H1 (cell line): ENCODE data around the gene SLC16A11. TPM values are rescaled to one million over a fixed set of nuclear protein-coding genes. Genes with fewer than 3 reads are reported as not detected.

Experiments used
- CTCF ChIA-PET: fragments of 300-600 bp; sonication (Branson Sonifier 250); formaldehyde crosslinking; loops from one replicate; lab custom pipeline; 2021; ENCODE audit not compliant: partially characterized antibody; lab: Charles Lee
- POLR2A ChIA-PET: fragments of 300-600 bp; sonication (Branson Sonifier 250); formaldehyde crosslinking; loops from one replicate; lab custom pipeline; 2021; ENCODE audit warnings: inconsistent platforms; ENCODE audit not compliant: partially characterized antibody; lab: Charles Lee
- DNase-seq, 2 experiments: peaks; one replicate each; pipeline versions ENCODE4 v3.0.0 to v3.0.0-alpha.2; 2010 to 2022; ENCODE audit warnings: low spot score in 2 of 2, low read depth in 1 of 2, mixed read lengths in 1 of 2
- FAIRE-seq: peaks from 2 replicates; lab custom pipeline; 2011; peaks lifted over from hg19 to GRCh38; lab: Jason Lieb, UNC
- H2AFZ ChIP-seq: 2 replicates; pipeline ENCODE4 v1.8.1; 2012; ENCODE audit warnings: low read length, inconsistent platforms
- H2AK5ac ChIP-seq: 2 replicates; pipeline ENCODE4 v1.6.1; 2013; ENCODE audit warnings: low read depth, low read length
- H2BK120ac ChIP-seq: replicated peaks from 2 replicates; pipeline ENCODE3; 2013; ENCODE audit warnings: low read depth, low read length, inconsistent platforms
- H2BK12ac ChIP-seq: 2 replicates; pipeline ENCODE4 v1.6.1; 2013; ENCODE audit warnings: low read depth, low read length
- H2BK15ac ChIP-seq: 2 replicates; pipeline ENCODE4 v1.6.1; 2013; ENCODE audit warnings: low read length
- H2BK20ac ChIP-seq: 2 replicates; pipeline ENCODE4 v1.6.1; 2013; ENCODE audit warnings: low read length
- H2BK5ac ChIP-seq: 2 replicates; pipeline ENCODE4 v1.6.1; 2013; ENCODE audit warnings: low read depth, low read length
- H3K14ac ChIP-seq: 2 replicates; pipeline ENCODE4 v1.6.1; 2013; ENCODE audit warnings: inconsistent platforms; ENCODE audit not compliant: insufficient read length
- H3K18ac ChIP-seq: 2 replicates; pipeline ENCODE4 v1.6.1; 2013; ENCODE audit warnings: low read length; ENCODE audit errors: extremely low read depth
- H3K23ac ChIP-seq: 2 replicates; pipeline ENCODE4 v1.6.1; 2013; ENCODE audit warnings: inconsistent platforms; ENCODE audit not compliant: insufficient read length
- H3K23me2 ChIP-seq: 2 replicates; pipeline ENCODE4 v1.6.1; 2013; ENCODE audit warnings: low read depth, low read length
- H3K27ac ChIP-seq: 2 replicates; pipeline ENCODE4 v1.6.1; 2011; ENCODE audit warnings: low read depth, low read length, inconsistent platforms
- H3K27me3 ChIP-seq, 4 experiments: replicated peaks in 1 of 4; 1 replicate in 1 of 4; 2 replicates in 3 of 4; pipeline versions ENCODE4 v1.6.1 to v1.8.1; 2011 to 2013; ENCODE audit warnings: low read length in 3 of 4, mild to moderate bottlenecking in 3 of 4, inconsistent platforms in 2 of 4, mixed read lengths in 2 of 4, moderate library complexity in 1 of 4; ENCODE audit not compliant: control insufficient read depth in 3 of 4, insufficient read depth in 3 of 4; ENCODE audit errors: extremely low read depth in 1 of 4
- H3K36me3 ChIP-seq, 4 experiments: 2 replicates each; pipeline versions ENCODE4 v1.6.1 to v1.8.1; 2011 to 2013; ENCODE audit warnings: mild to moderate bottlenecking in 4 of 4, low read length in 3 of 4, moderate library complexity in 2 of 4, control low read depth in 1 of 4, inconsistent platforms in 1 of 4; ENCODE audit not compliant: insufficient read depth in 4 of 4, control insufficient read depth in 2 of 4
- H3K4ac ChIP-seq: replicated peaks from 2 replicates; pipeline ENCODE3; 2013; ENCODE audit warnings: low read length, low read depth, mixed read lengths, inconsistent platforms; ENCODE audit not compliant: insufficient read length
- H3K4me1 ChIP-seq, 4 experiments: replicated peaks in 1 of 4; 1 replicate in 1 of 4; 2 replicates in 3 of 4; pipeline versions ENCODE4 v1.6.1 to v1.8.1; 2011 to 2013; ENCODE audit warnings: low read length in 3 of 4, inconsistent platforms in 2 of 4, mixed read lengths in 1 of 4; ENCODE audit not compliant: insufficient read depth in 4 of 4, control insufficient read depth in 3 of 4
- H3K4me2 ChIP-seq, 2 experiments: 2 replicates each; pipeline versions ENCODE4 v1.6.1 to v1.8.1; 2011 to 2013; ENCODE audit warnings: low read depth in 2 of 2, low read length in 2 of 2, control low read depth in 1 of 2, inconsistent platforms in 1 of 2, mild to moderate bottlenecking in 1 of 2; ENCODE audit not compliant: insufficient read depth in 1 of 2
- H3K4me3 ChIP-seq, 4 experiments: fragments of 200-600, 300-600 bp in 1 of 4; sonication (generic), shearing (Covaris generic), sonication (Bioruptor Twin) in 1 of 4; 2 replicates each; pipeline versions ENCODE4 v1.5.1 to v1.8.1; 2011 to 2016; ENCODE audit warnings: low read length in 4 of 4, low read depth in 3 of 4, control low read depth in 2 of 4, inconsistent platforms in 2 of 4, mild to moderate bottlenecking in 2 of 4, mixed read lengths in 1 of 4, moderate library complexity in 1 of 4; ENCODE audit not compliant: insufficient read depth in 2 of 4; ENCODE audit errors: extremely low read depth in 1 of 4
- H3K56ac ChIP-seq: replicated peaks from 2 replicates; pipeline ENCODE3; 2013; ENCODE audit warnings: low read depth, mild to moderate bottlenecking, mixed read lengths, low read length, inconsistent platforms; ENCODE audit not compliant: insufficient read length
- H3K79me1 ChIP-seq: 2 replicates; pipeline ENCODE4 v1.6.1; 2013; ENCODE audit warnings: low read depth, low read length, control low read depth
- H3K79me2 ChIP-seq, 2 experiments: 2 replicates each; pipeline versions ENCODE4 v1.6.1 to v1.8.1; 2012 to 2013; ENCODE audit warnings: low read length in 2 of 2, mild to moderate bottlenecking in 2 of 2, inconsistent platforms in 1 of 2; ENCODE audit not compliant: insufficient read depth in 2 of 2, control insufficient read depth in 1 of 2
- H3K9ac ChIP-seq, 4 experiments: replicated peaks in 1 of 4; 1 replicate in 1 of 4; 2 replicates in 3 of 4; pipeline versions ENCODE4 v1.6.1 to v1.8.1; 2011 to 2013; ENCODE audit warnings: low read depth in 3 of 4, low read length in 3 of 4, control low read depth in 2 of 4, mild to moderate bottlenecking in 2 of 4, moderate library complexity in 2 of 4, inconsistent platforms in 1 of 4; ENCODE audit errors: extremely low read depth in 1 of 4
- H3K9me3 ChIP-seq, 2 experiments: 2 replicates each; pipeline versions ENCODE4 v1.6.1 to v1.8.1; 2012 to 2013; ENCODE audit warnings: mild to moderate bottlenecking in 2 of 2, moderate library complexity in 2 of 2, control low read depth in 1 of 2, inconsistent platforms in 1 of 2, low read depth in 1 of 2, low read length in 1 of 2, mixed read lengths in 1 of 2; ENCODE audit not compliant: insufficient read depth in 2 of 2
- H4K20me1 ChIP-seq, 2 experiments: replicated peaks in 1 of 2; 2 replicates each; pipeline versions ENCODE3 to v1.8.1; 2011 to 2013; ENCODE audit warnings: inconsistent platforms in 2 of 2, low read length in 2 of 2, mild to moderate bottlenecking in 1 of 2; ENCODE audit not compliant: insufficient read depth in 2 of 2, control insufficient read depth in 1 of 2
- H4K5ac ChIP-seq: 2 replicates; pipeline ENCODE4 v1.6.1; 2013; ENCODE audit warnings: low read length, low read depth, mixed read lengths, inconsistent platforms; ENCODE audit not compliant: insufficient read length
- H4K8ac ChIP-seq: 2 replicates; pipeline ENCODE4 v1.8.0; 2013; ENCODE audit warnings: mild to moderate bottlenecking, moderate library complexity, low read length, inconsistent platforms; ENCODE audit not compliant: insufficient read depth; ENCODE audit errors: extremely low read depth
- H4K91ac ChIP-seq: replicated peaks from 2 replicates; pipeline ENCODE3; 2013; ENCODE audit warnings: low read length, mixed read lengths, inconsistent platforms; ENCODE audit not compliant: insufficient read length
- JUND ChIP-seq: IDR thresholded peaks from 2 replicates; pipeline ENCODE4 v1.6.1; 2011; ENCODE audit warnings: mild to moderate bottlenecking, improper control_type of control experiment, low read length
- SRF ChIP-seq: IDR thresholded peaks from 2 replicates; pipeline ENCODE4 v1.6.1; 2011; ENCODE audit warnings: mild to moderate bottlenecking, low read depth, low read length, moderate library complexity
- TAF7 ChIP-seq: optimal IDR thresholded peaks from 2 replicates; pipeline ENCODE3; 2011; ENCODE audit warnings: low read depth, mild to moderate bottlenecking, inconsistent platforms, low read length, moderate library complexity, borderline replicate concordance
- WGBS, 2 experiments: shearing (Covaris generic) in 1 of 2; methylation state at CpG; one replicate each; pipeline versions ENCODE4 v1.1.6 to v1.1.7; 2013 to 2015; ENCODE audit warnings: low lambda C conversion rate in 2 of 2, mixed read lengths in 2 of 2, inconsistent platforms in 1 of 2, low coverage in 1 of 2, missing lambda C conversion rate in 1 of 2; ENCODE audit not compliant: insufficient replicate concordance in 2 of 2, insufficient coverage in 1 of 2, insufficient read length in 1 of 2; ENCODE audit errors: extremely low coverage in 1 of 2, missing lambda C conversion rate in 1 of 2; 5-methylcytosine and 5-hydroxymethylcytosine counted together
- polyA plus RNA-seq, 7 experiments: library from polyadenylated mRNA; depleted of rRNA in 3 of 7; stranded (reverse) in 5 of 7; unstranded in 2 of 7; fragments of >200 nt in 5 of 7; fragments of 200-250 nt in 2 of 7; gene quantifications; 1 replicate in 5 of 7; 2 replicates in 1 of 7; 4 replicates in 1 of 7; pipeline versions ENCODE4 v1.2.1 to v1.2.3, GENCODE V29; 2011 to 2013; ENCODE audit warnings: missing spikeins in 2 of 7, mixed read lengths in 2 of 7
- total RNA-seq: library from RNA; stranded (reverse); fragmentation: NEBNext Ultra II Directional; extraction: Animal tissue kit (Norgen Biotek cat#: 25700); gene quantifications from 2 replicates; pipeline ENCODE4 v1.2.1, GENCODE V29; 2021

The SLC16A11 gene
- total and polyA plus RNA-seq, 2 of the 8 experiments (the other 6 are each of a cell fraction or from before 2014, with no cell fraction given), result 0.35 to 0.39 TPM

DNA sequence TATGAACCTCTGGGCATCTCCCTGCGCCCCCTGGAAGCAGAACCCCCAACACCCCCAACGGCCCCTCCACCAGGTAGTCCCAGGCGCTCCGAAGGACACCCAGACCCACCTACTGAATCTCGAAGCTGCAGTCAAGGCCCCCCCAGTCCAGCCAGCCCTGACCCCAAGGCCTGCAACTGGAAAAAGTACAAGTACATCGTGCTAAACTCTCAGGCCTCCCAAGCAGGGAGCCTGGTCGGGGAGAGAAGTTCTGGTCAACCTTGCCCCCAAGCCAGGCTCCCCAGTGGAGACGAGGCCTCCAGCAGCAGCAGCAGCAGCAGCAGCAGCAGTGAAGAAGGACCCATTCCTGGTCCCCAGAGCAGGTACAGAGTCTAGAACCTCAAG lies 19.5 kb downstream of the SLC16A11 start:
- Histone ChIP-seq H4K5ac (no peak overlapping the region), H4K91ac (no peak overlapping the region)
- DNase-seq, result no peak
- TF ChIP-seq TAF7 (no peak), JUND (no peak), SRF (no peak)
- TF ChIP-seq, all 59 proteins: peak for 0
- ChIA-PET CTCF (interaction anchor here (0.6 to 2.4 kb wide), 5 partner anchors 8 to 153 kb away, joined by 3 to 6 read pairs (median 3); no protein-coding TSS in a partner anchor), POLR2A (interaction anchor here (1.0 to 2.7 kb wide), 2 partner anchors 11 to 19 kb away, joined by 4 to 15 read pairs; partner anchors contain the start of gene SLC16A13)
- Histone ChIP-seq H3K56ac (no peak overlapping the region), H2AK5ac (peak overlapping the region; percentile 60; the same call in 1 of the 2 replicates), H3K18ac (no peak overlapping the region), H2AFZ (no peak overlapping the region), H2BK5ac (no peak overlapping the region), H3K9ac (no peak overlapping the region), H3K4me2 (no peak overlapping the region; a peak in 1 of 4 replicates), H3K36me3 (peaks cover 0 to 8% (median 3%) of the 10 kb centered on the region in 4 experiments; a peak in 1 of 8 replicates), H3K14ac (no peak overlapping the region), H4K20me1 (no peaks in the 10 kb centered on the region), H2BK12ac (0 out of 2 replicates have a peak overlapping the region, but pooled peaks have one; percentile 60), H3K4me3 (no peak overlapping the region), H4K8ac (no peak overlapping the region), H3K4ac (no peak overlapping the region), H3K79me2 (no peaks in the 10 kb centered on the region), H3K9me3 (no peaks in the 10 kb centered on the region), H3K4me1 (peaks cover 0 to 12% (median 5%) of the 10 kb centered on the region in 4 experiments; a peak in 6 of 7 replicates), H3K23ac (no peak overlapping the region), H3K23me2 (peaks cover 11% of the 10 kb centered on the region), H3K27ac (no peak overlapping the region), H2BK120ac (no peak overlapping the region), H3K79me1 (no peaks in the 10 kb centered on the region), H2BK15ac (no peak overlapping the region), H2BK20ac (no peak overlapping the region), H3K27me3 (peaks cover 0 to 16% (median 14%) of the 10 kb centered on the region in 4 experiments; a peak in 6 of 7 replicates)
- FAIRE-seq, result no peak
- 92% methylated on average over 8 of the region's 8 CpGs; no CpG with 5 or more reads in 1 of the 2 experiments for WGBS, 2 experiments
